Measurements from ENCODE around the gene PLXNC1.

DNA sequence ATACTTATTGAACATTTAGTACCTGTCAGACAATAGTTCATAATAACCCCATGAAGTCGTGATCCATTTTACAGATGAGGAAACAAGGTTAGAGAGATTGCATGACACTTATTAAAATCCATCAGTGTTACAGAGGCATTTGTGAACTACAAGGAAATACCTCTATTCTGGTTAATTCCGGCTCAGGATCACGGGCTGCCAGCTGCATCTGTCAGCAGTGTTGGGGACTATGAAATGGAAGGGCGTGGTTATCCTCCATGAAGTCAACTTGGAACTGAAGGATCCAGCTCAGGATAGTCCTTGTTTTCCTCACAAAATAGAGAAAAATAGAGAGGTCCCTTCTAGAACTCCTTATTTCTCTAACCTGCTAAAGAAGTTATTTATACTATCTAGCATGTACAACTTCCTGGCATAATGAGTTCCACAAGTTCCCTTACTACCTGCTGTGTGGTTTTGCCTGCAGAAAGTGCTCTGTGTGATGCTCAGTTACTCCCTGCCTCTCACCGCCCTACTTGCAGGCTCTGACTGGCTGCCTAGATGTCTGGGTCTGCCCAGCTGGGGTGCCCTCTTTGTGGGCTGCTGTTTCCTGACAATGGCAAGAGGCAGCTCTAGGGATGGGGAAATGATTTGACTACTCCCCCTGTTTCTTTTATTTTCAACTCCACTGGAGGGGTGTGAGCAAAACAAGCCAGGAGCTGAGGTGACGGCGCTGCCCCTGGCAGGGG, 36.8 kb downstream of the PLXNC1 start:
- TF ChIP-seq, protein P1, sequence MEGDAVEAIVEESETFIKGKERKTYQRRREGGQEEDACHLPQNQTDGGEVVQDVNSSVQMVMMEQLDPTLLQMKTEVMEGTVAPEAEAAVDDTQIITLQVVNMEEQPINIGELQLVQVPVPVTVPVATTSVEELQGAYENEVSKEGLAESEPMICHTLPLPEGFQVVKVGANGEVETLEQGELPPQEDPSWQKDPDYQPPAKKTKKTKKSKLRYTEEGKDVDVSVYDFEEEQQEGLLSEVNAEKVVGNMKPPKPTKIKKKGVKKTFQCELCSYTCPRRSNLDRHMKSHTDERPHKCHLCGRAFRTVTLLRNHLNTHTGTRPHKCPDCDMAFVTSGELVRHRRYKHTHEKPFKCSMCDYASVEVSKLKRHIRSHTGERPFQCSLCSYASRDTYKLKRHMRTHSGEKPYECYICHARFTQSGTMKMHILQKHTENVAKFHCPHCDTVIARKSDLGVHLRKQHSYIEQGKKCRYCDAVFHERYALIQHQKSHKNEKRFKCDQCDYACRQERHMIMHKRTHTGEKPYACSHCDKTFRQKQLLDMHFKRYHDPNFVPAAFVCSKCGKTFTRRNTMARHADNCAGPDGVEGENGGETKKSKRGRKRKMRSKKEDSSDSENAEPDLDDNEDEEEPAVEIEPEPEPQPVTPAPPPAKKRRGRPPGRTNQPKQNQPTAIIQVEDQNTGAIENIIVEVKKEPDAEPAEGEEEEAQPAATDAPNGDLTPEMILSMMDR (IDR thresholded peaks at IDR 0.05; ENCODE audit: low read length), result no peak
- TF ChIP-seq EZH2 (IDR thresholded peaks at IDR 0.05; ENCODE audit: borderline replicate concordance, low read length), result no peak

Measured in OCI-LY1 (cell line).